Right atrium auricular region (tissue), 2 donors: ENCODE measurements around the gene ZNHIT6. TPM values are rescaled to one million over a fixed set of nuclear protein-coding genes. Genes with fewer than 3 reads are reported as not detected.

ENCODE experiments used
- DNase-seq: peaks from one replicate; pipeline ENCODE4 v3.0.0-alpha.2; 2019; ENCODE audit warnings: low spot score
- H3K27ac ChIP-seq, 2 donors: fragments of 200-600 bp; sonication (generic); 1 replicate in 1 of 2; 2 replicates in 1 of 2; pipeline ENCODE4 v1.5.1; 2016 to 2019
- H3K27me3 ChIP-seq, 2 donors: fragments of 200-600 bp; sonication (generic); one replicate each; pipeline versions ENCODE4 v1.5.1 to v1.6.0; 2017 to 2019
- H3K36me3 ChIP-seq: fragments of 200-600 bp; sonication (generic); one replicate; pipeline ENCODE4 v1.5.1; 2016
- H3K4me1 ChIP-seq, 2 donors: fragments of 200-600 bp; sonication (generic); one replicate each; pipeline versions ENCODE4 v1.5.1 to v1.6.0; 2017 to 2019
- H3K4me3 ChIP-seq, 2 donors: fragments of 200-600 bp; sonication (generic); 1 replicate in 1 of 2; 2 replicates in 1 of 2; pipeline ENCODE4 v1.5.1; 2017 to 2019; ENCODE audit warnings: mild to moderate bottlenecking in 1 of 2, moderate library complexity in 1 of 2
- H3K9me3 ChIP-seq, 2 donors: fragments of 200-600 bp; sonication (generic); one replicate each; pipeline ENCODE4 v1.5.1; 2019
- CTCF ChIP-seq, 2 donors: fragments of 200-600 bp; sonication (generic); IDR thresholded peaks; one replicate each; pipeline ENCODE4 v1.5.1; 2019; ENCODE audit warnings: antibody characterized with exemption in 2 of 2
- total RNA-seq, 2 donors: library from RNA; depleted of rRNA; stranded (reverse); fragments of >200 nt; gene quantifications; one replicate each; pipeline ENCODE4 v1.1.0, GENCODE V29; 2016

The ZNHIT6 gene
- total RNA-seq, 2 donors from 2014 or later: 7.0 to 8.4 TPM

GRCh38 chr1:85638412-85638811 is 69.8 kb downstream of the ZNHIT6 start:
- DNase-seq: no peak

GRCh38 chr1:85630493-85630892 is 77.7 kb downstream of the ZNHIT6 start:
- Histone ChIP-seq H3K27ac (no peak overlapping the region), H3K27me3 (no peaks in the 10 kb centered on the region), H3K4me3 (no peak overlapping the region), H3K4me1 (peaks cover 0 to 11% of the 10 kb centered on the region in 2 donors), H3K9me3 (no peaks in the 10 kb centered on the region), H3K36me3 (no peaks in the 10 kb centered on the region)
- no peak for TF ChIP-seq CTCF (IDR thresholded peaks at IDR 0.05)
- no peak for DNase-seq

More at GRCh38 chr1:85638412-85638811, 69.8 kb downstream of the ZNHIT6 start:
- peaks cover 0 to 21% of the 10 kb centered on the region in 2 donors for H3K9me3 ChIP-seq
- peaks cover 15% of the 10 kb centered on the region for H3K36me3 ChIP-seq
- H3K4me3 ChIP-seq: no peak overlapping the region
- H3K4me1 ChIP-seq: no peaks in the 10 kb centered on the region
- H3K27ac ChIP-seq: no peak overlapping the region
- no peaks in the 10 kb centered on the region for H3K27me3 ChIP-seq
- no peak for TF ChIP-seq CTCF (IDR thresholded peaks at IDR 0.05)

- no peak for DNase-seq
- Histone ChIP-seq H3K27me3 (no peaks in the 10 kb centered on the region), H3K4me3 (no peak overlapping the region), H3K9me3 (no peaks in the 10 kb centered on the region), H3K4me1 (peaks cover 0 to 11% of the 10 kb centered on the region in 2 donors), H3K27ac (peak overlapping the region in 1 of 2 donors; percentile 43), H3K36me3 (no peaks in the 10 kb centered on the region)
- TF ChIP-seq CTCF (IDR thresholded peaks at IDR 0.05): no peak
Observed at GRCh38 chr1:85629532-85629920, 78.7 kb downstream of the ZNHIT6 start.

DNA sequence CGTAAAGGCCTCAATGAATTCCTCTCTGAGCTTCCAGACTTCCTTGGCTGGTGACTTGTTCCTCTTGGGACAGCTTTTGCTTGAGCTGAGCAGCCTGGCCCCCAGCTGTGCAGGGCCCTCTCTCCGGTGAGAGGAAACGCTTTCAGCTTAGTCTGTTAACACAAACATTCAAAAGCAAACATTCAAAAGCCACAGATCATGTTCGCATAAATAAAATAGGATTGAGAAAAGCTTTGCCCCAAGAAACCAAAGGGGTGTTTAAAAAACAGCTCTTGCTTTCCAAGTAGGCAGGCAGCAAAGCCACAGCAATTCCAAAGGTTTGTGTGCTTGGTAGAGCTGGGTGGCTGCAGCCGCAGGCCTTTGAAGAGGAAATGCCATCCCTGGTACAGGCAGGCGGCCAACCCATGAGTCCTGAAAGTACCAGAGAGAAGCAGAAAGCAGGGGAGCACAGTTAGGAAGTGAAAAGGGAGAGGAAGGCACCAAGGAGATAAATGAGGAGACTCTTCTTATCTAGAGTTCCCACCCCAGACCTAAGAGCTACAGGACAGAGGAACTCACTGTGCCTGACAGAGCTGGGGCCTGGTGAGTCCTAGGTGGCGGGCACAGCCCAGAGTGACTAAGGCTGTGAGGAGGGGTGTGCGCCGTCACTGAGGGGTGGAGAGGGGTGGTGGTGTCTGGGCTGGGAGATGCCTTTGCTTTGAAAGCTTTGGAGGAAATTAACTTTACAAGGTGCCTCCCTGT is 79.3 kb downstream of the ZNHIT6 start:
- Histone ChIP-seq H3K4me3 (no peak overlapping the region), H3K27ac (peak overlapping the region; percentile 43), H3K4me1 (peaks cover 0 to 11% of the 10 kb centered on the region in 2 donors), H3K36me3 (no peaks in the 10 kb centered on the region), H3K9me3 (no peaks in the 10 kb centered on the region), H3K27me3 (no peaks in the 10 kb centered on the region)
- DNase-seq: no peak
- no peak for TF ChIP-seq CTCF (IDR thresholded peaks at IDR 0.05)

DNA sequence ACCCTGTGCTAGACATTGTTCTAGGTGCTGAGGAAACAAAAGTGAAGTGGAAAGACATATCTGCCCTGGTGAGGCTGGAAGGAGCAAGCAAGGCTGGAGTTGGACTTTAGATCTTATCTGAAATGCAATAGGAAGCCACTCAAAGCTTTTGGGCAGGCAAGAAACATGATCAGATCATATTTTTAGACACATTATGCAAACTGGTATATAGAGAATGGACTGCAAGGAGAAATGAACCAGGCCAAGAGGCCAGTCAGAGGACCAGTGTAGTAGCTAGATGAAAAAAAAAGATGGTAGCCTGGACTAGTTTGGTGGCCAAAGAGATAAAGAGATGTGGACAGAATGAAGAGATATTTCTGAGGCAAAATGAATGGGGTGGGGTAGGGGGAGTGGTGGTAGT is 81.4 kb downstream of the ZNHIT6 start:
- Histone ChIP-seq H3K4me1 (peaks cover 0 to 11% of the 10 kb centered on the region in 2 donors), H3K27me3 (no peaks in the 10 kb centered on the region), H3K4me3 (no peak overlapping the region), H3K36me3 (peaks cover 6% of the 10 kb centered on the region), H3K27ac (no peak overlapping the region), H3K9me3 (peaks cover 0 to 7% of the 10 kb centered on the region in 2 donors)
- no peak for TF ChIP-seq CTCF (IDR thresholded peaks at IDR 0.05)
- no peak for DNase-seq

DNA sequence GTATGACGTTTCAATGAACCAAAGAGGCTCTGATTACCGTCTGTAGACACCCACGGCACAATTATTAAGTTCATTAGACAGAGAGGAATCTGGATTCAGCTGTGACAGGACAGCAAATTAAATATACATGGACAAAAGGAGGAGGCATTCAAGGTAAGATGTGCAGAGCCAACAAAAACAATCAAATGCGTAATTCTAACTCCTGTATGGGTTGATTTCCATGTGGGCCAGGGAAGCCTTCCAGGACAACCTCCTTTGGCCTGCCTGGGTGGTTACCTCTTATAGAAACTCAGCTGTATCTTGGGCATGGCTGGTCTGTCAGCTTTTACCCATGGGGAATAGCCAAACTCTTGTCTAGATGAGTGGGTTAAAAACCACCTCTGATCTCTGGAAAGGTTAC is 83.9 kb downstream of the ZNHIT6 start:
- no peak for TF ChIP-seq CTCF (IDR thresholded peaks at IDR 0.05)
- Histone ChIP-seq H3K4me3 (no peak overlapping the region), H3K4me1 (peaks cover 0 to 11% of the 10 kb centered on the region in 2 donors), H3K9me3 (peaks cover 3 to 21% of the 10 kb centered on the region in 2 donors), H3K27me3 (no peaks in the 10 kb centered on the region), H3K27ac (no peak overlapping the region), H3K36me3 (peaks cover 6% of the 10 kb centered on the region)
- no peak for DNase-seq
